Stomach (tissue), 9 donors: ENCODE data around the gene VAT1. TPM values are rescaled to one million over a fixed set of nuclear protein-coding genes. Genes with fewer than 3 reads are reported as not detected.
A peak's percentile ranks its signal among the peaks of the same experiment; 100 is the strongest.

Experiments
- DNase-seq, 2 donors: peaks; one replicate each; pipeline versions ENCODE4 v3.0.0 to v3.0.0-alpha.2; 2013 to 2019
- H3K27ac ChIP-seq, 5 donors: fragments of 200-600 bp in 4 of 5; sonication (generic) in 4 of 5; one replicate each; pipeline ENCODE4 v1.5.1; 2013 to 2019; ENCODE audit warnings: mild to moderate bottlenecking in 1 of 5, moderate library complexity in 1 of 5
- H3K27me3 ChIP-seq, 3 donors: fragments of 200-600 bp; sonication (generic); one replicate each; pipeline ENCODE4 v1.5.1; 2017 to 2019; ENCODE audit warnings: mixed run types in 1 of 3
- H3K36me3 ChIP-seq, 4 donors: fragments of 200-600 bp; sonication (generic); 1 replicate in 3 of 4; 2 replicates in 1 of 4; pipeline ENCODE4 v1.5.1; 2016 to 2019
- H3K4me1 ChIP-seq, 4 donors: fragments of 200-600 bp; sonication (generic); one replicate each; pipeline ENCODE4 v1.5.1; 2016 to 2019
- H3K4me3 ChIP-seq, 4 donors: fragments of 200-600 bp; sonication (generic) in 3 of 4; one replicate each; pipeline ENCODE4 v1.5.1; 2016 to 2019; ENCODE audit warnings: mild to moderate bottlenecking in 1 of 4
- H3K9me3 ChIP-seq, 4 donors: fragments of 200-600 bp; sonication (generic); one replicate each; pipeline ENCODE4 v1.5.1; 2016 to 2019
- EP300 ChIP-seq: sonication (generic); formaldehyde crosslinking; IDR thresholded peaks from one replicate; pipeline ENCODE4 v1.6.1; 2017; ENCODE audit warnings: antibody characterized with exemption
- POLR2A ChIP-seq, 4 donors: fragments of 450-650 bp; IDR thresholded peaks; one replicate each; pipeline ENCODE4 v1.6.1; 2016; ENCODE audit warnings: antibody characterized with exemption in 4 of 4, control low read depth in 2 of 4, mild to moderate bottlenecking in 1 of 4, moderate library complexity in 1 of 4
- POLR2AphosphoS5 ChIP-seq, 3 donors: sonication (generic); formaldehyde crosslinking; IDR thresholded peaks; one replicate each; pipeline ENCODE4 v1.6.1; 2016; ENCODE audit warnings: antibody characterized with exemption in 3 of 3
- WGBS, 5 donors: extraction: QIAGEN DNeasy Blood & Tissue Kit in 3 of 5; methylation state at CpG; one replicate each; pipeline versions ENCODE4 v1.1.5 to v1.1.7; 2013 to 2018; 5-methylcytosine and 5-hydroxymethylcytosine counted together
- intact Hi-C: fragments of 100-400 bp; cut with DNase I; formaldehyde crosslinking; loops from one replicate; pipeline ENCODE4 v1.15.1; 2023; ENCODE audit warnings: low total_unique reads
- polyA plus RNA-seq, 3 donors: library from polyadenylated mRNA; stranded (reverse); fragments of 200-250 nt; gene quantifications; one replicate each; pipeline ENCODE4 v1.2.3, GENCODE V29; 2013
- total RNA-seq, 5 donors: library from RNA; depleted of rRNA; stranded (reverse); fragments of >200 nt; gene quantifications; one replicate each; pipeline versions ENCODE4 v1.1.0 to v1.2.3, GENCODE V29; 2014 to 2016
- TF ChIP-seq, protein P1 (sequence below), 7 experiments: fragments of 450-650 bp in 4 of 7; fragments of 200-600 bp in 3 of 7; sonication (generic) in 3 of 7; IDR thresholded peaks; one replicate each; pipeline ENCODE4 v1.5.1; 2016 to 2019; ENCODE audit warnings: antibody characterized with exemption in 7 of 7, control low read depth in 2 of 7, mild to moderate bottlenecking in 1 of 7
- donor health status: healthy with polysubstance abuse.
- donor health status: Bipolar disorder and iron deficiency.
- donor health status: healthy.

VAT1 gene
- total and polyA plus RNA-seq, 8 donors = 8.2 to 73.6 (median 56.6) TPM

DNA sequence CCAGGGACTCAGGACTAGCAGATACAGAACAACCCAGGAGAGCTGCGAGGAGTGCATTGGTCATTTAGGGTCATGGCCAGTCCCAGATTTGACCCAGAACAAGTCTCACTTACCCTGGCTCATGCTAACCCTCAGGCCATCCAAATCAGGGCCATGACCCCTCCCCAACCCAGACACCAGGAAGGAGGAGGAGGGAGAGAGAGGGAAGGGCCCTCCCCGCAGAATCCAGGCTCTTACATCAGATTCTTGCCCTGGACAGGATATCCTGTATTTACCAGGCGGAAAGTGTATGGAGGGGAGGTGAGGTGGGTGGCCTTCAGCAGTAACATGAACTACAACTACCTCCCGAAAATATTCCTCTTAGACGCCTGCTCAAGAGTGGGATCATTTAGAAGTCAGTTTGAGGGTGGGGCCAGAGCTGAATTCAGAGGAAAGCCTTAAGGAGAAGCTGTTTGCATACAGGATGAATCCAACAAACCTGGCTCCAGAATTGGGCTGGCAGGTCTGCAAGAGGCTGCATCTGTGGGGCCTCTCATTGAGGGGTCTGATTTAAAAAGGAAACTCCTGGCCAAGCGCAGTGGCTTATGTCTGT, 2.1 kb downstream of the VAT1 start:
- no peaks in the 10 kb centered on the region for H3K9me3 ChIP-seq
- H3K4me1 ChIP-seq = peaks cover 49 to 77% (median 59%) of the 10 kb centered on the region in 4 donors
- H3K27me3 ChIP-seq = no peaks in the 10 kb centered on the region
- H3K27ac ChIP-seq = peak overlapping the region; percentile 9 to 90 (median 86)
- peak in 1 of 2 donors; percentile 50 for DNase-seq
- intact Hi-C loops = loop anchor here (10.0 kb wide), 1 partner anchor 105 kb away; the partner anchor contains the start of gene BRCA1
- H3K36me3 ChIP-seq = peaks cover 16 to 33% (median 31%) of the 10 kb centered on the region in 4 donors
- peak overlapping the region in 3 of 4 donors; percentile 87 to 100 (median 97) for H3K4me3 ChIP-seq
- TF ChIP-seq, protein P1, sequence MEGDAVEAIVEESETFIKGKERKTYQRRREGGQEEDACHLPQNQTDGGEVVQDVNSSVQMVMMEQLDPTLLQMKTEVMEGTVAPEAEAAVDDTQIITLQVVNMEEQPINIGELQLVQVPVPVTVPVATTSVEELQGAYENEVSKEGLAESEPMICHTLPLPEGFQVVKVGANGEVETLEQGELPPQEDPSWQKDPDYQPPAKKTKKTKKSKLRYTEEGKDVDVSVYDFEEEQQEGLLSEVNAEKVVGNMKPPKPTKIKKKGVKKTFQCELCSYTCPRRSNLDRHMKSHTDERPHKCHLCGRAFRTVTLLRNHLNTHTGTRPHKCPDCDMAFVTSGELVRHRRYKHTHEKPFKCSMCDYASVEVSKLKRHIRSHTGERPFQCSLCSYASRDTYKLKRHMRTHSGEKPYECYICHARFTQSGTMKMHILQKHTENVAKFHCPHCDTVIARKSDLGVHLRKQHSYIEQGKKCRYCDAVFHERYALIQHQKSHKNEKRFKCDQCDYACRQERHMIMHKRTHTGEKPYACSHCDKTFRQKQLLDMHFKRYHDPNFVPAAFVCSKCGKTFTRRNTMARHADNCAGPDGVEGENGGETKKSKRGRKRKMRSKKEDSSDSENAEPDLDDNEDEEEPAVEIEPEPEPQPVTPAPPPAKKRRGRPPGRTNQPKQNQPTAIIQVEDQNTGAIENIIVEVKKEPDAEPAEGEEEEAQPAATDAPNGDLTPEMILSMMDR (IDR thresholded peaks at IDR 0.05) = no peak
- TF ChIP-seq POLR2AphosphoS5 (IDR thresholded peaks at IDR 0.05) (no peak), EP300 (no peak), POLR2A (IDR thresholded peaks at IDR 0.05) (no peak)
- WGBS, 5 donors = 50 to 72% (median 68%) methylated on average over 6 of the region's 6 CpGs

DNA sequence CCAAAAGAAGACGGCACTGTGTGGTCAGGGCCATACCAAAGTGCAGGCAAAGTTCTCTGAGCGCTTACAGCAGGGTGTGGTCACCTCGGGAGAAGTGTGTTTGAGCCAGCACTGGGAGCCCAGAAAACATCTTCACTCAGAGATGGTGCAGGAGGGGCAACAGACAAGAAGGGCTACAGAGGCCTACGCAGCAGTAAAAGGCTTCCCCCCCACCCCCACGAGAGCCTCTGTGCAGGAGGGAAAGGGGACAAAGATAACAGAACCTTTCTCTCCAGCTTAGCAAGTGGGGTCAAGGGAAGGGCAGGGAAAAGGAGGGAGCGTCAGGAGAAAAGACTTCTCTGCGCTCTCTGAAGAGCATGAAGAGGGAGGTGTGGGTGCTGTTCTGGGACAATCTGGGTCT, 2.8 kb downstream of the VAT1 start:
- TF ChIP-seq POLR2AphosphoS5 (IDR thresholded peaks at IDR 0.05) (no peak), EP300 (no peak), POLR2A (IDR thresholded peaks at IDR 0.05) (no peak)
- TF ChIP-seq, protein P1 (IDR thresholded peaks at IDR 0.05) = no peak
- no peaks in the 10 kb centered on the region for H3K27me3 ChIP-seq
- H3K27ac ChIP-seq = peak overlapping the region in 4 of 5 donors; percentile 77 to 90 (median 88)
- H3K4me3 ChIP-seq = peak overlapping the region in 1 of 4 donors; percentile 100
- WGBS, 5 donors = 28 to 35% (median 32%) methylated on average over 7 of the region's 7 CpGs
- intact Hi-C loops = no loop called here
- H3K36me3 ChIP-seq = peaks cover 17 to 40% (median 38%) of the 10 kb centered on the region in 4 donors
- H3K4me1 ChIP-seq = peaks cover 54 to 79% (median 62%) of the 10 kb centered on the region in 4 donors
- no peak for DNase-seq
- H3K9me3 ChIP-seq = no peaks in the 10 kb centered on the region

DNA sequence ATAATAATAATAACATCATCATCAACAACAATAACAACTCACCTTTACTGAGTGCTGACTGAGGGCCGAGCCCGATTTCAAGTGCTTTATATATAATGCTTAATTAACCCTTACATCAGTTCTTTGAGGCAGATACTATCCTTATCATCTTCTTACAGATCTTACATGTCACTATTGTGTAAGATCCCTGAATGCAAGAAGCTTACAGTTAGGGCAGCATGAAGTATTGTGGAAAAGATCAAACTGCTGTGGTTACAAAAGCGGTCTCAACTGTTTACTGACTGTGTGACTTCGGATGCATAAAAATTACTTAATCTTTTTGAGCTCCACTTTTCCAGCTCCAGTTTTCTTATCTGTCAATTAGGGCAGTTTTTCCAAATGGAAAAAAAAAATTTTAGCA, 3.3 kb downstream of the VAT1 start:
- no peak for DNase-seq
- WGBS, 5 donors = 33 to 52% (median 41%) methylated on average over 4 of the region's 4 CpGs
- TF ChIP-seq, protein P1 (IDR thresholded peaks at IDR 0.05) = no peak
- no peak for TF ChIP-seq POLR2A (IDR thresholded peaks at IDR 0.05)
- no peak for TF ChIP-seq POLR2AphosphoS5 (IDR thresholded peaks at IDR 0.05)
- no peak for TF ChIP-seq EP300
- peak overlapping the region in 4 of 5 donors; percentile 77 to 90 (median 88) for H3K27ac ChIP-seq
- H3K9me3 ChIP-seq = no peaks in the 10 kb centered on the region
- no peaks in the 10 kb centered on the region for H3K27me3 ChIP-seq
- intact Hi-C loops = no loop called here
- no peak overlapping the region for H3K4me3 ChIP-seq
- peaks cover 51 to 79% (median 59%) of the 10 kb centered on the region in 4 donors for H3K4me1 ChIP-seq
- H3K36me3 ChIP-seq = peaks cover 21 to 45% (median 43%) of the 10 kb centered on the region in 4 donors

DNA sequence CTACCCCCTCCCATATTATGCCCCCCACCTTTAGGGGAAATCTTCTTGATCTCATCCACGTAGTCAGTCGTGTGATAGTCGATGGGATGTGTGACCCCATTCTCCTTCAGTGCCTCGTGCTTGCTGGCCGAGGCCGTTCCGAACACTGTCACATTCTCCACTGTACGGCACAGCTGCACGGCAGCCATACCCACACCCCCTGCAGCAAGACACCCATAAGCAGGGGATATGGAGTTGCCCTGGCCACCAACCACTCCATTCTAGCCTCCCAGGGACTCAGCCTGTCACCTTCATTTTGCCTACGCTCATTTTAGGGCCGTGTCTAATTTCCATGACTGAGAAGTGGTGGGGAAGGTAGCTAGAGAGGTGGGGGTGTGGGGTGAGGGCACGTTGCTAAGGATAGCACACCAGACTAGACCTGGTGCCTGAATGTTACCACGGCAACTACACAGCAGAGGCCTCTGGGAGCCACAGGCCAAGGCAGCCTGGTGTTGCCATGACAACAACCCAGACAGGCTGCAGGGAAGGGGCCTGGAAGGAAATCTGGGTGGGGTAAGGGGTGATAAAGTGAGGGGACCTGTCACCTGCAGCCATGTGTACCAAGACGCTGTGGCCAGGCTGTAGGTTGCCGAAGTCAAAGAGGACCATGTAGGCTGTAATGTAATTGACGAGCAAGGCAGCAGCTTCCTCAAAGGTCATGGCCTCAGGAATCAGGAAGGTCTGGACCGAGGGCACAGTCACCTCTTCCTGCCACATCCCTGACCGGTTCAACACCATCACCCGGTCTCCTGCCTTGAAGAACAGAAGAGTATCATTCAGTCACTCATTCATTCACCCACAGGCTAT, 4.0 kb downstream of the VAT1 start:
- H3K36me3 ChIP-seq = peaks cover 28 to 52% (median 50%) of the 10 kb centered on the region in 4 donors
- H3K4me1 ChIP-seq = peaks cover 51 to 80% (median 61%) of the 10 kb centered on the region in 4 donors
- peak overlapping the region in 4 of 5 donors; percentile 28 to 89 (median 64) for H3K27ac ChIP-seq
- DNase-seq = peak in 1 of 2 donors; percentile 76
- no peaks in the 10 kb centered on the region for H3K9me3 ChIP-seq
- H3K27me3 ChIP-seq = no peaks in the 10 kb centered on the region
- intact Hi-C loops = no loop called here
- TF ChIP-seq, protein P1 (IDR thresholded peaks at IDR 0.05) = no peak
- TF ChIP-seq EP300 = no peak
- TF ChIP-seq POLR2AphosphoS5 (IDR thresholded peaks at IDR 0.05) = no peak
- TF ChIP-seq POLR2A (IDR thresholded peaks at IDR 0.05) = no peak
- 67 to 78% (median 70%) methylated on average over 19 of the region's 19 CpGs for WGBS, 5 donors
- no peak overlapping the region for H3K4me3 ChIP-seq
